GM11168 (cell line): ENCODE measurements around the gene CRISPLD2.
"Not testable (repeated sequence)": the region's sequence is repeated elsewhere in the genome, so short reads cannot be mapped to it uniquely, and the experiment has no call there.

Experiments used
- in situ Hi-C: fragments of 300-500 bp; cut with MboI; formaldehyde crosslinking; loops from one replicate; pipeline ENCODE4 v1.12.0; 2022; ENCODE audit warnings: low sequenced_read_pairs; ENCODE audit not compliant: unreplicated experiment

CRISPLD2 gene

GRCh38 chr16:84926462-84926861, 106.7 kb downstream of the CRISPLD2 start:
- in situ Hi-C loops: no loop called here

DNA sequence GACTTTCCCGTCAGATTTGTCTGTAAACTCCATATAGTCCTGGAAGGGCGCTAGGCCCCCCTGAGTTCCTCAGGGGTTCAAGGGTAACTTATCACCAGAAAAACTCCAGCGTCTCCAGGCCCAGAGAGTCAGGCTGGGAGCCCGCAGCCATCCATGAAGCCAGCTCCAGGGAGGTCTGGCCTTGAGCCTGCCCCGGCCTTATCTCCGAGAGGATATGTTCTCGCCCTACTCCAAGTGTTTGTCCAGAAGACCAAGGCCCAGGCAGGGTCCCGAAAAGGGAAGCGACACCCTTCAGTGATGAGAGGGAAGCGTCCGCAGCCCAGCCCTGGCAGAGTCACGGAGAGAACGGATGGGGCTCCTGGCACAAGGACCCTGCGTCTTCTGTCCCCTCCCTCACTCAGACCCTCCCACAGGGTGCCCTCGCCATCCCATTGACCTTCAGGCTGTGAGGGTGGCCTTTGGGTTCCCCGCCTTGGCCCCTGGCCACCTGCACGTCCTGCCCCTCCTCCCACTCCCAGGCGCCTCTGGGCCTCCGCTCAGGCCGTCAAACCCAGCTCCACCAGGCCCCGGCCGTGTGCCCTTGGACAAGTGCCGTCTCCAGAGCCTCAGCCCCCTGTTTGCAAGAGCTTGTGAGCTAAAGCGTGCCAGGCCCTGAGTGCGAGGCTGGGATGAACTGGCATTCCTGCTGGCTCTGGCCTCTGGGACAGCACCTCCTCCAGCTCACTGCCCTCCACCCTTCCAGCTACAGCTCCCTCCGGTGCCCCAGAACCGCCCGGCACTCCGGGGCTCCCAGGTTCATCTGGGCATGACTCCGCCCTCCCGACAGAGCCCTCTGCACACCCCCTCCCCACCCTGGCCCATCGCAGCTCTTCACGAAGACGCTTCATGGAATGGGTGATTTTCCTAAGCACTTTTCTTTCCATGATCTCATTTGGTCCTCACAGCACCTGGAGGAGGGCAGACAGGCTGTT, 108.1 kb downstream of the CRISPLD2 start:
- in situ Hi-C loops: no loop called here

DNA sequence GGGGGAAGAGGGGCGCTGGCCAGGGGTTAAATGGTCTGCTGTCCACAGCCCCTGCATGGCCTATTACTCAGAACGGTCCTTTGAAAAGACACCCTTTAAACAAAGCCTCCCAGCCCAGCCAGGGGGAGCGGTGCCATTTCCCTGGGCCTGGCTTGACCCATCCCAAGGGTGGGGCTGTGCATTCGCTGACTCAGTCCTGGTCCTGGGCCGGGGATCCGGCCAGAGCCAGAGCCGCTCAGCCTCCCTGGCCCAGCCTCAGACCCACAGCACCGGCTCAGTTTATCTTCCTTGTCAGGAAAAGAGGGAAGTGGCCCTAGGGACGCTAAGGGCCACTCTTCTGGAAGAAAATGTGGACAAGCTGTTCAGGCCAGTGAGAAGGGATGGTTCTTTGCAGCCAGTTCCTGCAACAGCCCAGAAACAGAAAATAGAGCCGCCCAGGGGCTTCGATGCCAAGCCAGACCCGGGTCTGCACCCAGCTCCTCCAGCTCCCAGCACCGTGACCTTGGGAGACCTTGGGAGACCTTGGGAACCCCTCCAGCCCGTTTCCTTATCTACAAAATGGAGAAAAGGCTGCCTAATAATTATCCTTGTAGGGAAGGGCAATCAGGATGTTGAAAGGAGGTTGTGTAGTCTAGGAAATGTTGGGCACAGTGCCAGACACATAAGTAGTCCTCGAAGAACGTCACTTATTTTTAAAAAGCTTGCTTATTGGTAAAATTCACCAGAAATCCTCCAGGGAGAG, 109.1 kb downstream of the CRISPLD2 start:
- in situ Hi-C loops: no loop called here

DNA sequence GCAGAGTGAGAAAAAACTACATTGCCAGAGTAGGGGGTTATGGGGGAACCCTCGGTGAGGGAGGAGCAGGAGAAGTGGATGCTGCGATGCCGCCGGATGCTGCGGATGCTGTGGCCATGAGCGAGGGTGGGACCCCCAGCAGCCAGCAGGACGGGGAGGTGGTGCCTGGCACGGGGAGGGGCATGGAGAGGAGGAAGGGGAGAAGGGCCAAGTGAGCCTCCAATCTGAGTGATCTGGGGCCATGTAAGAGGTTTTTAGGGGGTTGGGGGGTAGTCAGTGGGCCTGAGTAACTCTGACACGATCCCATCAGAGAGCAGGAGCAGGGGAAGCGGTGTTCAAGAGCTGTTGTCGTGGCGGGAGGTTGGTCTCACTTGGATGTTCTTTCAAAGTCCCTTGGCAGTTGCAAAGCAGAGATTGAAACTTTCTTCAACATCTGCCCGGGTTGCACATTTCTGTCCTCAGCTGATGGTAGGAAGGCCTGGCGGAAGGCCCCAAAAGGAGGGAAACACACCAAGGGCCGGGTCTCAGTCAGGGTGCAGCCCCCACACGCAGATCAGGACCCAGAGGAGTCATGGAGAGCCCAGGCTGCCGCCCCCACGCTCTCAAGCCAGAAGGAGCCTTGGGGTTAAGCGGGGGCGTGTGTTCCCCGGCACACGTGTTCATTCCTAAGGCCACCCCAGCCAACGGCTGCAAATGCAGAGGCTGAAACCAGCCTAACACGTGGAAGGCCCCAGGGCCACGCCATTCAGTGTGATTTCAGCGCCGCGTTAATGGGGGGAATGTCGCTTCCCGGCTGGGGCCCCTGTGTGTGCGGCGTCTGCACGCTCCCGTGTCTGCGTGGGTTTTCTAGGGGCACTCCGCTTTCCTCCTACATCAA, 109.9 kb downstream of the CRISPLD2 start:
- in situ Hi-C loops: no loop called here

DNA sequence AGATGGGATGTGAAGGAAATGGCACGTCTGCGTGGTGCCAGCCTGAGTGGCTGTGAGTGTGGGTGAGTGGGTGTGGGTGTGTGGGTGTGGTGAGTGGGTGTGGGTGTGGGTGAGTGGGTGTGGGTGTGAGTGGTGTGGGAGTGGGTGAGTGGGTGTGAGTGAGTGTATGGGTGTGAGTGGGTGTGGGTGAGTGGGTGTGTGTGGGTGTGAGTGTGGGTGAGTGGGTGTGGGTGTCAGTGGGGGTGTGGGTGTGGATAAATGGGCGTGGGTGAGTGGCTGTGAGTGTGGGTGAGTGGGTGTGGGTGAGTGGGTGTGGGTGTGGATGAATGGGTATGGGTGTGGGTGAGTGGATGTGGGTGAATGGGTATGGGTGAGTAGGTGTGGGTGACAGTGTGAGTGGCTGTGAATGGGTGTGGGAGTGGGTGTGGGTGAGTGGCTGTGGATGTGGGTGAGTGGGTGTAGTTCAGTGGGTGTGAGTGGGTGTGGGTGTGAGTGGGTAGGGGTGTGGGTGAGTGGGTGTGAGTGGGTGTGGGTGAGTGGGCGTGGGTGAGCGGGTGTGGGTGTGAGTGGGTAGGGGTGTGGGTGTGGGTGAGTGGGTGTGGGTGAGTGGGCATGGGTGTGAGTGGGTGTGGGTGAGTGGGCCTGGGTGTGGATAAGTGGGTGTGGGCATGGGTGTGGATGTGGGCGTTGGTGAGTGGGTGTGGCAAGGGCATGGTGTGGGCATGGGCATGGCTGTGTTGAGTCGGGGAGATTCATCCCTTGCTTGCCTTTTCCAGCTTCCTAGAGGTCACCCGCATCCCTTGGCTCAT, 110.7 kb downstream of the CRISPLD2 start:
- in situ Hi-C loops: no loop called here

GRCh38 chr16:84931107-84931494, 111.3 kb downstream of the CRISPLD2 start:
- in situ Hi-C loops: no loop called here

GRCh38 chr16:84931506-84931905, 111.7 kb downstream of the CRISPLD2 start:
- in situ Hi-C loops: no loop called here

DNA sequence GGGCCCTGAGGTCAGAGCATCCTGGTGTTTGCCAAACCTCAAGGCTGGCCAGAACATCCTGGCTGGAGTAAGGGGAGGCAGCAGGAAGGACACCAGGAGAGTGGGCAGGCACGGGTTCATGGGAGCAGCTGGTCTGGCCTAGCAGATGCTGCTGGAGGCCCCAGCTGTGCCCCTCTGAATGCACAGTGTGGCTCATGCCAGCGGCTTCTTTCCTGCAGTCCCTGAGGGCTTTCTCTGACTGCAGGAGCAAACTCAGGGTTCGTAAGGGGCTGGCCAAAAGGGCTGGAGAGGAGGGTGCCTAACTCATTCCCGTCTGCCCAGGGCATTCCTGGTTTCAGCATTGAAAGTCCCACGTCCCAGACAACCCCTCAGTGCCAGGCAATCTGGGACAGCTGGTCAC, 112.9 kb downstream of the CRISPLD2 start:
- in situ Hi-C loops: no loop called here

GRCh38 chr16:84933774-84934631, 114.2 kb downstream of the CRISPLD2 start:
- in situ Hi-C loops: no loop called here

DNA sequence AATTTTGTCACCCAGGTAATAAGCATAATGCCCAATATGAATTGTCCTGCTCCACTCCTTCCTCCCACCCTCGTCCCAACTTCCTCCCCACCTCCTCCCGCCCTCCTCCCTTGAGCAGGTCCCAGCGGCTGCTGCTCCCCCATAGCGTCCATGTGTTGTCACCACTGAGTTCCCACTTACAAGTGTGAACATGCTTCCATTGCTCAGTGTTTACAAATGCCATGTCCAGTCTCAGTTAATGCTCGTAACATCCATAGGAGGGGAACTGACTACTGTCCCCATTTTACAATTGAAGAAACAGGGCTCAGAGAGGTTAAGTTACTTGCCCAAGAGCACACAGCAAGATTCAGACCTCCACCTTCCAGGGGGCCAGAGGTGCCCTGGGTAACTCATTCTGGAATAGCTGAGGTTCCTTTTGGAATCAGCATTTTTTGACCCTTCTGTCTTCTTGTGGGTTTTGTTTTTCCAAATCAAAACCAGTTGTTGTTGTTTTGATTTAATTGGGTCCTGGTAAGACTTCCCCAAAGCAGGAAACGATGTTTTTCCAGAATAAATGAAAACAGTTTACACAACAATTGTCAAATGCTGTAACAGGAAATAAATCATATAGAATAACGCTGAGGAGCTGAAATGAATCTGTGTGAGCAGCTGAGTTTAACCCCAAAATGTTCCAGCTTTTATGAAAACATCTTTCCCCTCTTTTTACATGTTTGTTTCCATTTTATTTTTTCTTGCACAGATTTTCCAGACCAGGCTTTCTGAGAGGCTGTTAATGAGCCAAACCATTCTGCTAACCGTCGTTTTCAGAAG, 117.6 kb downstream of the CRISPLD2 start:
- in situ Hi-C loops: no loop called here

DNA sequence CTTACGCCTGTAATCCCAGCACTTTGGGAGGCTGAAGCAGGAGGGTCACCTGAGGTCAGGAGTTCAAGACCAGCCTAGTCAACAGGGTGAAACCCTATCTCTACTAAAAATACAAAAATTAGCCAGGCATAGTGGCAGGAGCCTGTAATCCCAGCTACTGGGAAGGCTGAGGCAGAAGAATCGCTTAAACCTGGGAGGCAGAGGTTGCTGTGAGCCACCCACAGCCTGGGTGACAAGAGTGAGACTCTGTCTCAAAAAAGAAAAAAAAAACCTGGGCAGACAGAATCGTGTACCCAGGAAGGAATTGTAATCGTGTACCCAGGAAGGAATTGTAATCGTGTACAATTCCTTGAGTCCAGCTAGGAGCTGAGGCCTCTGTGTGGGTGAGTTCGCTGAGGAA, 118.8 kb downstream of the CRISPLD2 start:
- in situ Hi-C loops: not testable (repeated sequence)

DNA sequence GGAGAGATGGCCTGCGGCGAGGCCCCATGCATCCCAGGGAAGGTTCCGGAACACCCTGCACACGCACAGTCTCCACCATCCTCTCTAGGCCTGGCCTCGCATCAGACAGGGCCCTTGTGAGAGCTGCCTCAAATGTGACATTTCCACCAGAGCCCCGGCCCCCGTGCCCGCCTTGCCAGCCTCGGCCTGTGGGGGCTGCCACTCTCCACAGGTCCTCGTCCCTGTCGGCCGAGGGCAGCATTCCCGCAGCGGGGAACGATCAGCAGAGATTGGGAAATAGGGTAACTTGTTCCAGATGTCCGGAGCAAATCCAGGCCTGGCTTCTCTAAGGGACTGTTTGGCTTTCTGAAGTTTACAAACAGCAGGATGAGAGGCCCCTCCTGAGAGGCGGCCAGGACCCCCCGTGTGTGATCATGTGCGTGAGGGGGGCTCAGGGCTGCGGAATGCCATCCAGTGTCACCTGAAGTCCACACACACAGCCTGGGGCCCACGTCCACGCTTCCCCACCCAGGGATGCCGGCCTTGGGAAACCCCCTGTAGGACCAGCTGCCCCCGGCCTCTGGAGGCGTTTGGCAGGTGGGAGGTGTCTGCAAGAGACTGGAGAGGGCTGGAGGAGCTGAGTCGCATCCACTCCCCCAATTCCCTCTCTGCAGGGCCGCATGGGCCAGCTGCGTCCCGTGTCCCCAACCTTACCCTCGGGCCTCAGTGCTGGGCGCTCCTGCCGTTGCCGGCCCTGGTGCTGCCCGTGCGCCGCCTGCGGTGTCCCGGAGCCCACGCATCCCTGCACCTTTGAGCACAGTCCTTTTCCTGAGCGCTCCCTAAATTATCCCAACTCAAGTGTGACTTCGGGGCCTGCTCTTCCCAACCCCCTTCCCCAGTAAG, 121.1 kb downstream of the CRISPLD2 start:
- in situ Hi-C loops: loop anchor here (10.0 kb wide), 1 partner anchor 284 kb away; no protein-coding TSS in a partner anchor

DNA sequence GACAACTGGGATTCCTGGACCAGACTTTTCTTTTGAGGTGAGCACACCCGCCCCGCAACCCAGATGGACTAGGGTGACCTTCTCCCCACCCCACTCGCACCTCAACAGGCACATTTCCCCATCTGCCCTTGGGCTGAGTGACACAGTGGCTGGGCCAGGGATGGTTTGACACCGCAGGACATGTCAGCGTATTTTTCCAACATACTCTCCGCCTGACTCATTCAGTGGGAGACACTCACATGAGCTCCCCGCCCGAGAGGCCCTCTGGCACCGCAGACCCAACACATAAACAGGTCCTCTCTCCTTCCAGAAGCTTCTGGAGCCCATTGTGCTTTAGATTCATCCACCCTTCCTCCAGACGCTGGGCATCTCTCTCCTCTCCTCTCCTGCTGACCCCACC, 122.1 kb downstream of the CRISPLD2 start:
- in situ Hi-C loops: loop anchor here (10.0 kb wide), 1 partner anchor 283 kb away; no protein-coding TSS in a partner anchor

- in situ Hi-C loops: loop anchor here (10.0 kb wide), 1 partner anchor 282 kb away; no protein-coding TSS in a partner anchor
These were observed 123.0 kb downstream of the CRISPLD2 start for GRCh38 chr16:84942786-84943185.

DNA sequence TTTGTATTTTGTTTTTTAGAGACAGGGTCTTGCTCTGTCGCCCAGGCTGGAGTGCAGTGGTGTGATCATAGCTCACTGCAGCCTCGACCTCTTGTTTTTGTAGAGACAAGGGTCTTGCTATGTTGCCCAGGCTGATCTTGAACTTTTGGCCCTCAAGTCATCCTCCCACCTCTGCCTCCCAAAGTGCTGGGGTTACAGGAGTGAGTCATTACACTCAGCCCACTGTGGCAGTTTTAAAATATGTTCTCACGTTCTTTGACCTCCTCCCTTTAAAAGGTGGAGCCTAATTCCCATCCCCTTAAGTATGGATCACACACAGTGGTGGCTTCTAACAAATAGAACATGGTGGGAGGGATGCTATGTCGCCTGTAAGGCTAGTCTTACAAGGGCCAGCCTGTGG, 123.8 kb downstream of the CRISPLD2 start:
- in situ Hi-C loops: loop anchor here (10.0 kb wide), 1 partner anchor 281 kb away; no protein-coding TSS in a partner anchor

- in situ Hi-C loops: loop anchor here (10.0 kb wide), 1 partner anchor 278 kb away; no protein-coding TSS in a partner anchor
These were observed 127.2 kb downstream of the CRISPLD2 start for GRCh38 chr16:84947022-84947421.
